Activated gamma-delta T cell treated with anti-CD3 and anti-CD28 coated beads, Interleukin-2, amount 50 U/mL, for 16 hours (primary cell): Measurements from ENCODE around the gene DLGAP1.
"Not testable (repeated sequence)": the region's sequence is repeated elsewhere in the genome, so short reads cannot be mapped to it uniquely, and the experiment has no call there.

Source experiments
- DNase-seq: peaks from one replicate; pipeline ENCODE4 v3.0.0-alpha.2; 2020; ENCODE audit warnings: low read depth

DLGAP1 gene

GRCh38 chr18:4385876-4386275 is 69.2 kb downstream of the DLGAP1 start:
- DNase-seq: no peak

GRCh38 chr18:4384932-4385331 is 70.2 kb downstream of the DLGAP1 start:
- no peak for DNase-seq

GRCh38 chr18:4374564-4374963 is 80.5 kb downstream of the DLGAP1 start:
- DNase-seq: no peak

GRCh38 chr18:4369705-4370104 is 85.4 kb downstream of the DLGAP1 start:
- no peak for DNase-seq

- no peak for DNase-seq
These were observed 94.8 kb downstream of the DLGAP1 start for GRCh38 chr18:4360221-4360715.

GRCh38 chr18:4358618-4359017 is 96.5 kb downstream of the DLGAP1 start:
- DNase-seq: no peak

GRCh38 chr18:4357579-4357978 is 97.5 kb downstream of the DLGAP1 start:
- DNase-seq: no peak

GRCh38 chr18:4356929-4357328 is 98.2 kb downstream of the DLGAP1 start:
- DNase-seq: no peak

GRCh38 chr18:4353853-4354418 is 101.2 kb downstream of the DLGAP1 start:
- DNase-seq: no peak

GRCh38 chr18:4352746-4353551 is 102.2 kb downstream of the DLGAP1 start:
- no peak for DNase-seq

GRCh38 chr18:4351005-4351404 is 104.1 kb downstream of the DLGAP1 start:
- DNase-seq: no peak

- DNase-seq: no peak
These were observed 119.7 kb downstream of the DLGAP1 start for GRCh38 chr18:4335386-4335785.

- no peak for DNase-seq
These were observed 122.1 kb downstream of the DLGAP1 start for GRCh38 chr18:4333043-4333442.

GRCh38 chr18:4319738-4320677 is 135.1 kb downstream of the DLGAP1 start:
- DNase-seq: no peak

GRCh38 chr18:4318311-4318710 is 136.8 kb downstream of the DLGAP1 start:
- no peak for DNase-seq

GRCh38 chr18:4311945-4312344 is 143.2 kb downstream of the DLGAP1 start:
- not testable (repeated sequence) for DNase-seq

- DNase-seq: no peak
These were observed 144.0 kb downstream of the DLGAP1 start for GRCh38 chr18:4311136-4311535.

- DNase-seq: no peak
These were observed 145.9 kb downstream of the DLGAP1 start for GRCh38 chr18:4309227-4309626.

GRCh38 chr18:4308576-4308975 is 146.5 kb downstream of the DLGAP1 start:
- DNase-seq: no peak

- no peak for DNase-seq
These were observed 155.7 kb downstream of the DLGAP1 start for GRCh38 chr18:4299395-4299794.

GRCh38 chr18:4293337-4293736 is 161.8 kb downstream of the DLGAP1 start:
- DNase-seq: no peak

GRCh38 chr18:4292696-4293095 is 162.4 kb downstream of the DLGAP1 start:
- no peak for DNase-seq
